ENCODE measurements around the gene LSP1. TPM values are rescaled to one million over a fixed set of nuclear protein-coding genes. Genes with fewer than 3 reads are reported as not detected.

LSP1 gene
- total RNA-seq, 4 donors from 2014 or later = 10.3 to 36.5 (median 35.4) TPM

- Histone ChIP-seq H3K27me3 (peaks cover 0 to 67% (median 3%) of the 10 kb centered on the region in 4 donors), H3K9me3 (no peaks in the 10 kb centered on the region), H3K27ac (replicated peaks in 1 of 4) (no peak overlapping the region), H3K4me3 (no peak overlapping the region), H3K36me3 (no peaks in the 10 kb centered on the region), H3K4me1 (peaks cover 10 to 24% (median 18%) of the 10 kb centered on the region in 4 donors)
- intact Hi-C loops (cut with DNase I) = no loop called here
- DNase-seq (ENCODE audit: extremely low spot score) = no peak
- no peak for TF ChIP-seq EP300 (IDR thresholded peaks at IDR 0.05)
- no peak for TF ChIP-seq POLR2A (IDR thresholded peaks at IDR 0.05; ENCODE audit: low read depth)
- TF ChIP-seq, protein P1, sequence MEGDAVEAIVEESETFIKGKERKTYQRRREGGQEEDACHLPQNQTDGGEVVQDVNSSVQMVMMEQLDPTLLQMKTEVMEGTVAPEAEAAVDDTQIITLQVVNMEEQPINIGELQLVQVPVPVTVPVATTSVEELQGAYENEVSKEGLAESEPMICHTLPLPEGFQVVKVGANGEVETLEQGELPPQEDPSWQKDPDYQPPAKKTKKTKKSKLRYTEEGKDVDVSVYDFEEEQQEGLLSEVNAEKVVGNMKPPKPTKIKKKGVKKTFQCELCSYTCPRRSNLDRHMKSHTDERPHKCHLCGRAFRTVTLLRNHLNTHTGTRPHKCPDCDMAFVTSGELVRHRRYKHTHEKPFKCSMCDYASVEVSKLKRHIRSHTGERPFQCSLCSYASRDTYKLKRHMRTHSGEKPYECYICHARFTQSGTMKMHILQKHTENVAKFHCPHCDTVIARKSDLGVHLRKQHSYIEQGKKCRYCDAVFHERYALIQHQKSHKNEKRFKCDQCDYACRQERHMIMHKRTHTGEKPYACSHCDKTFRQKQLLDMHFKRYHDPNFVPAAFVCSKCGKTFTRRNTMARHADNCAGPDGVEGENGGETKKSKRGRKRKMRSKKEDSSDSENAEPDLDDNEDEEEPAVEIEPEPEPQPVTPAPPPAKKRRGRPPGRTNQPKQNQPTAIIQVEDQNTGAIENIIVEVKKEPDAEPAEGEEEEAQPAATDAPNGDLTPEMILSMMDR (IDR thresholded peaks at IDR 0.05) = no peak
- no peak for TF ChIP-seq POLR2AphosphoS5 (IDR thresholded peaks at IDR 0.05)
- WGBS = 46% methylated on average over 11 of the region's 27 CpGs
Observed at GRCh38 chr11:1827095-1827813, 25.6 kb upstream of the LSP1 start.

- no peaks in the 10 kb centered on the region for H3K9me3 ChIP-seq
- intact Hi-C loops (cut with DNase I) = no loop called here
- H3K36me3 ChIP-seq = no peaks in the 10 kb centered on the region
- no peak for TF ChIP-seq POLR2A (IDR thresholded peaks at IDR 0.05; ENCODE audit: low read depth)
- TF ChIP-seq POLR2AphosphoS5 (IDR thresholded peaks at IDR 0.05) = no peak
- no peak for TF ChIP-seq EP300 (IDR thresholded peaks at IDR 0.05)
- TF ChIP-seq, protein P1 (IDR thresholded peaks at IDR 0.05) = no peak
- peaks cover 14 to 31% (median 23%) of the 10 kb centered on the region in 4 donors for H3K4me1 ChIP-seq
- peaks cover 0 to 70% (median 3%) of the 10 kb centered on the region in 4 donors for H3K27me3 ChIP-seq
- H3K4me3 ChIP-seq = no peak overlapping the region
- WGBS = 82% methylated on average over 19 of the region's 19 CpGs
- H3K27ac ChIP-seq (replicated peaks in 1 of 4) = no peak overlapping the region
- no peak for DNase-seq (ENCODE audit: extremely low spot score)
Observed at GRCh38 chr11:1827931-1828330, 25.0 kb upstream of the LSP1 start.

- H3K27ac ChIP-seq (replicated peaks in 1 of 4) = no peak overlapping the region
- DNase-seq (ENCODE audit: extremely low spot score) = no peak
- 79% methylated on average over 12 of the region's 12 CpGs for WGBS
- intact Hi-C loops (cut with DNase I) = no loop called here
- peaks cover 14 to 32% (median 23%) of the 10 kb centered on the region in 4 donors for H3K4me1 ChIP-seq
- no peak overlapping the region for H3K4me3 ChIP-seq
- H3K9me3 ChIP-seq = no peaks in the 10 kb centered on the region
- H3K27me3 ChIP-seq = peaks cover 0 to 70% (median 3%) of the 10 kb centered on the region in 4 donors
- no peaks in the 10 kb centered on the region for H3K36me3 ChIP-seq
- TF ChIP-seq POLR2A (IDR thresholded peaks at IDR 0.05; ENCODE audit: low read depth) (no peak), POLR2AphosphoS5 (IDR thresholded peaks at IDR 0.05) (no peak), EP300 (IDR thresholded peaks at IDR 0.05) (no peak)
- TF ChIP-seq, protein P1 (IDR thresholded peaks at IDR 0.05) = no peak
Observed at GRCh38 chr11:1828542-1828941, 24.3 kb upstream of the LSP1 start.

GRCh38 chr11:1829039-1829820, 23.7 kb upstream of the LSP1 start:
- 74% methylated on average over 7 of the region's 11 CpGs for WGBS
- no peak overlapping the region for H3K4me3 ChIP-seq
- intact Hi-C loops (cut with DNase I) = no loop called here
- no peaks in the 10 kb centered on the region for H3K9me3 ChIP-seq
- H3K27me3 ChIP-seq = peaks cover 0 to 70% (median 3%) of the 10 kb centered on the region in 4 donors
- no peaks in the 10 kb centered on the region for H3K36me3 ChIP-seq
- DNase-seq (ENCODE audit: extremely low spot score) = no peak
- H3K4me1 ChIP-seq = peaks cover 14 to 32% (median 23%) of the 10 kb centered on the region in 4 donors
- no peak for TF ChIP-seq POLR2AphosphoS5 (IDR thresholded peaks at IDR 0.05)
- no peak for TF ChIP-seq EP300 (IDR thresholded peaks at IDR 0.05)
- TF ChIP-seq, protein P1 (IDR thresholded peaks at IDR 0.05) = no peak
- TF ChIP-seq POLR2A (IDR thresholded peaks at IDR 0.05; ENCODE audit: low read depth) = no peak
- no peak overlapping the region for H3K27ac ChIP-seq (replicated peaks in 1 of 4)
